HG02943 (cell line): ENCODE measurements around the gene HRG.

ENCODE experiments used
- ATAC-seq: cut with Tn5 transposase; IDR thresholded peaks from one replicate; pipeline ENCODE4 v1.9.1; 2021; ENCODE audit warnings: mild to moderate bottlenecking, low read depth, moderate library complexity; ENCODE audit not compliant: unreplicated experiment

The HRG gene

GRCh38 chr3:186637686-186638085 is 28.1 kb upstream of the HRG start:
- no peak for ATAC-seq

- no peak for ATAC-seq
Observed at GRCh38 chr3:186638259-186638658, 27.6 kb upstream of the HRG start.

GRCh38 chr3:186639778-186640472 is 25.9 kb upstream of the HRG start, which contains the start of gene FETUB:
Gene FETUB, plus strand, starts transcription at chr3:186640399. Its CDS starts 62 bp downstream, at chr3:186640461.
- no peak for ATAC-seq

- no peak for ATAC-seq
Observed at GRCh38 chr3:186640473-186640818, 25.4 kb upstream of the HRG start.

- ATAC-seq, result no peak
Observed at GRCh38 chr3:186640929-186641328, 24.9 kb upstream of the HRG start.

- ATAC-seq, result no peak
Observed at GRCh38 chr3:186642014-186642413, 23.8 kb upstream of the HRG start.

GRCh38 chr3:186643493-186643892 is 22.3 kb upstream of the HRG start:
- ATAC-seq, result no peak

- ATAC-seq, result no peak
Observed at GRCh38 chr3:186644683-186645082, 21.1 kb upstream of the HRG start.

GRCh38 chr3:186646106-186646505 is 19.7 kb upstream of the HRG start:
- no peak for ATAC-seq

GRCh38 chr3:186646841-186647240 is 19.0 kb upstream of the HRG start:
- no peak for ATAC-seq

GRCh38 chr3:186648851-186649250 is 17.0 kb upstream of the HRG start:
- no peak for ATAC-seq

- ATAC-seq, result no peak
Observed at GRCh38 chr3:186651678-186652215, 14.1 kb upstream of the HRG start.

GRCh38 chr3:186653080-186653707 is 12.6 kb upstream of the HRG start:
- ATAC-seq, result peak; percentile 85

GRCh38 chr3:186653984-186654383 is 11.8 kb upstream of the HRG start:
- ATAC-seq, result no peak

- ATAC-seq, result no peak
Observed at GRCh38 chr3:186663361-186664118, 2.3 kb upstream of the HRG start.

- ATAC-seq, result no peak
Observed at GRCh38 chr3:186664119-186664495, 1.7 kb upstream of the HRG start.

- ATAC-seq, result no peak
Observed at GRCh38 chr3:186664506-186664905, 1.3 kb upstream of the HRG start.

- ATAC-seq, result no peak
Observed at GRCh38 chr3:186668426-186668825, 2.6 kb downstream of the HRG start.

GRCh38 chr3:186669378-186670084 is 3.7 kb downstream of the HRG start:
- ATAC-seq, result no peak

GRCh38 chr3:186670155-186670554 is 4.3 kb downstream of the HRG start:
- no peak for ATAC-seq

GRCh38 chr3:186671051-186671450 is 5.2 kb downstream of the HRG start:
- ATAC-seq, result no peak
